Heart left ventricle (tissue), 16 donors: ENCODE results near the gene WWOX. TPM values are rescaled to one million over a fixed set of nuclear protein-coding genes. Genes with fewer than 3 reads are reported as not detected.

Source experiments
- ATAC-seq, 4 donors: fragments of 200-7000 bp; cut with Tn5 transposase; one replicate each; pipeline ENCODE4 v1.9.1; 2020 to 2022; ENCODE audit warnings: moderate library complexity in 4 of 4, mild to moderate bottlenecking in 3 of 4, moderate number of reproducible peaks in 1 of 4
- DNase-seq, 5 donors: peaks; one replicate each; pipeline ENCODE4 v3.0.0-alpha.2; 2020
- H3K27ac ChIP-seq, 12 donors: fragments of 200-600 bp; sonication (generic) in 4 of 12; one replicate each; pipeline versions ENCODE4 v1.5.0 to v1.8.0; 2016 to 2022; ENCODE audit warnings: mild to moderate bottlenecking in 2 of 12
- H3K27me3 ChIP-seq, 9 donors: fragments of 200-600 bp; sonication (generic) in 2 of 9; one replicate each; pipeline versions ENCODE4 v1.5.1 to v1.8.0; 2016 to 2022; ENCODE audit warnings: mild to moderate bottlenecking in 3 of 9
- H3K36me3 ChIP-seq, 9 donors: fragments of 200-600 bp; sonication (generic) in 2 of 9; one replicate each; pipeline versions ENCODE4 v1.5.0 to v1.8.0; 2018 to 2022; ENCODE audit warnings: mild to moderate bottlenecking in 2 of 9
- H3K4me1 ChIP-seq, 12 donors: fragments of 200-600 bp; sonication (generic) in 4 of 12; one replicate each; pipeline versions ENCODE4 v1.5.0 to v1.8.0; 2016 to 2022; ENCODE audit warnings: mild to moderate bottlenecking in 3 of 12
- H3K4me3 ChIP-seq, 12 donors: fragments of 200-600 bp; sonication (generic) in 4 of 12; one replicate each; pipeline versions ENCODE4 v1.5.0 to v1.8.0; 2017 to 2022; ENCODE audit warnings: mild to moderate bottlenecking in 9 of 12, moderate library complexity in 4 of 12
- H3K9me3 ChIP-seq, 12 donors: fragments of 200-600 bp; sonication (generic) in 4 of 12; one replicate each; pipeline versions ENCODE4 v1.5.0 to v1.8.0; 2016 to 2022; ENCODE audit warnings: mild to moderate bottlenecking in 1 of 12
- CTCF ChIP-seq, 12 donors: fragments of 200-600 bp; sonication (generic) in 4 of 12; IDR thresholded peaks; one replicate each; pipeline versions ENCODE4 v1.5.0 to v1.8.0; 2018 to 2022; ENCODE audit warnings: antibody characterized with exemption in 12 of 12, mild to moderate bottlenecking in 5 of 12
- POLR2A ChIP-seq, 2 donors: fragments of 450-650 bp; IDR thresholded peaks; one replicate each; pipeline ENCODE4 v1.6.1; 2017; ENCODE audit warnings: antibody characterized with exemption in 2 of 2, mild to moderate bottlenecking in 2 of 2, moderate library complexity in 2 of 2
- WGBS, 4 donors: extraction: QIAGEN DNeasy Blood & Tissue Kit in 2 of 4; methylation state at CpG; one replicate each; pipeline versions ENCODE4 v1.1.5 to v1.1.7; 2013 to 2018; 5-methylcytosine and 5-hydroxymethylcytosine counted together
- intact Hi-C, 10 donors: fragments of 100-400 bp; cut with DNase I; formaldehyde crosslinking; loops; one replicate each; pipeline versions ENCODE4 v1.11.1 to v1.14.2; 2022
- polyA plus RNA-seq, 2 donors: library from polyadenylated mRNA; stranded (reverse); fragments of 200-250 nt; gene quantifications; one replicate each; pipeline ENCODE4 v1.2.3, GENCODE V29; 2013
- total RNA-seq, 9 donors: library from RNA; depleted of rRNA in 2 of 9; stranded (reverse); fragments of >200 nt in 2 of 9; fragmentation: NEBNext Ultra II Directional in 3 of 9; extraction: Animal tissue kit (Norgen Biotek cat#: 25700) in 3 of 9; gene quantifications; one replicate each; pipeline versions ENCODE4 v1.1.0 to v1.2.4, GENCODE V29; 2016 to 2023
- donor health status: ischemic (EF 13 %, LVEDD 7.1; RV severe dilation, severe dysfunction).
- donor health status: healthy with polysubstance abuse.
- donor health status: DM: no; HTN: yes; CAD: no.
- donor health status: DM: no; HTN: no; CAD: no.
- donor health status: ischemic (EF 25% LVEDD 6.9; RV normal size, moderate dysfunction).
- donor health status: ischemic (EF 25% LVEDD 5.7; RV mildly dilated, moderate dysfunction).
- donor health status: healthy.
- donor health status: DM: yes; HTN: yes; CAD: no.
- donor health status: ischemic (EF 35%, LVEDD 5.7; RV mildly dilated, moderate dysfunction).
- donor health status: nonischemic (EF 11% LVEDD 7.7; RV severe dilation, severe dysfunction).
- donor health status: DM: yes; HTN: yes; CAD: no.
- donor health status: PGD.
- donor health status: ischemic (EF 29% LVEDD 5.4; RV normal size, mild dysfunction).
- donor health status: nonischemic (EF 23%, LVEDD 6.1; RV moderate dilation, normal function).

The WWOX gene
- total and polyA plus RNA-seq, 11 donors = 4.3 to 18.3 (median 9.1) TPM

DNA sequence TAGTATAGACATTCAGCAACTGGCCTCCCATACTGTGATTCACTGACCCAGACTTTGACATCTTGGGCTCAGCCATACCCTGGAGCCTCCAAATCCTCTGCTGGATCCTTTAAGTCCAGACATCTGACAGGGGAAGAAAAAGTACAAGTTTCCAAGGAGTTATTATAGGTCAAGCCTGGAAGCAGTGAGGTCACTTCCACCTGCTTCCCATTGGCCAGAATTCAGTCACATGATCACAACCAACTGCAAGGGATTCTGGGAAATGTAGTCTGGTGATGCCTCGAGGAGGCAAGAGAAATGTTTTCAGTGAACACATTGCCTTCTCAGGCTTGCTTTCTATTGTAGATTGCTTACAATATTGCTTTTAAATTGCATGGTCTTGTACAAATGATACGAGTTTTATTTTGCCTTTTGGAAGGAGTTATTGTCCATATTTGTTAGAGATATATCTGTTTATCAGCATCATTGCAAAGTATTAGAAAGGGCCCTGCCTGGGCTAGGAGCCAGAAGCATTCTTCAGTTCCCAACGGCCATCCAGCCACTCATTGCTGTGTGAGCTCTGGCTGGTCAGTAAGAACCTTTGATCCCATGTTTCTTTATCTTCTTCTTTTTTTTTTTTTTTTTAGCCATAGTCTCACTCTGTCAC, 696.9 kb downstream of the WWOX start:
- WGBS, 4 donors = 43 to 58% (median 53%) methylated on average over 3 of the region's 3 CpGs
- DNase-seq (peak in 4 of 5 donors; percentile 52 to 63 (median 58)), ATAC-seq (peak; percentile 63 to 91 (median 80))
- Histone ChIP-seq H3K9me3 (no peaks in the 10 kb centered on the region), H3K27me3 (no peaks in the 10 kb centered on the region), H3K4me3 (no peak overlapping the region), H3K27ac (peak overlapping the region in 1 of 12 donors; percentile 11), H3K36me3 (no peaks in the 10 kb centered on the region), H3K4me1 (peaks cover 0 to 8% (median 0%) of the 10 kb centered on the region in 12 donors)
- TF ChIP-seq POLR2A (IDR thresholded peaks at IDR 0.05) (no peak), CTCF (IDR thresholded peaks at IDR 0.05) (no peak)
- intact Hi-C loops = no loop called here

DNA sequence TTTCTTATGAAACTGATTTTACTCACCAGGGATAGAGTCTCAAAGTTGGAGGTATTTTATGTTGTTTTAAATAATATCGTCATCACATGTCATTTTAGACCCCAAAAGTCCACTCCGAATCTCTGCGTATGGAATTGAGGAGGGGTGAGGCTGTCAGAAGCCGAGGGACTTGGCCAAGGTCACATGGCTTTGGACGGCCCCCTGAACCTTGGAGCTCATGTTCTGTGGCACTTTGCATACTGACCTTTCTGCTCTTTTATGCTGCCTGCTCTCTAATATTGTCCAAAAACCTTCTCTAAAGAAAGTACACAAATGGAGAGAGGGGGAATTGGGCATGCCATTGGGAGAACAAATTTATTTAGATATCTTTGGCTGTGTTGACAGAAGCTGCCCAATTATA, 700.0 kb downstream of the WWOX start:
- intact Hi-C loops = no loop called here
- TF ChIP-seq POLR2A (IDR thresholded peaks at IDR 0.05) = no peak
- no peak for TF ChIP-seq CTCF (IDR thresholded peaks at IDR 0.05)
- no peaks in the 10 kb centered on the region for H3K27me3 ChIP-seq
- DNase-seq (no peak), ATAC-seq (no peak)
- no peaks in the 10 kb centered on the region for H3K36me3 ChIP-seq
- no peak overlapping the region for H3K4me3 ChIP-seq
- 74 to 97% (median 75%) methylated on average over 5 of the region's 5 CpGs for WGBS, 4 donors
- H3K27ac ChIP-seq = no peak overlapping the region
- H3K4me1 ChIP-seq = peaks cover 0 to 8% (median 0%) of the 10 kb centered on the region in 12 donors
- no peaks in the 10 kb centered on the region for H3K9me3 ChIP-seq

- intact Hi-C loops = no loop called here
- peaks cover 0 to 7% (median 0%) of the 10 kb centered on the region in 12 donors for H3K4me1 ChIP-seq
- ATAC-seq (no peak), DNase-seq (no peak)
- H3K9me3 ChIP-seq = no peaks in the 10 kb centered on the region
- no peak overlapping the region for H3K4me3 ChIP-seq
- H3K27ac ChIP-seq = no peak overlapping the region
- no peak for TF ChIP-seq POLR2A (IDR thresholded peaks at IDR 0.05)
- peak in 1 of 12 donors; percentile 15 for TF ChIP-seq CTCF (IDR thresholded peaks at IDR 0.05)
- 78 to 93% (median 87%) methylated on average over 3 of the region's 3 CpGs for WGBS, 4 donors
- H3K36me3 ChIP-seq = no peaks in the 10 kb centered on the region
- H3K27me3 ChIP-seq = no peaks in the 10 kb centered on the region
Observed at GRCh38 chr16:78800523-78800922, 701.1 kb downstream of the WWOX start.

DNA sequence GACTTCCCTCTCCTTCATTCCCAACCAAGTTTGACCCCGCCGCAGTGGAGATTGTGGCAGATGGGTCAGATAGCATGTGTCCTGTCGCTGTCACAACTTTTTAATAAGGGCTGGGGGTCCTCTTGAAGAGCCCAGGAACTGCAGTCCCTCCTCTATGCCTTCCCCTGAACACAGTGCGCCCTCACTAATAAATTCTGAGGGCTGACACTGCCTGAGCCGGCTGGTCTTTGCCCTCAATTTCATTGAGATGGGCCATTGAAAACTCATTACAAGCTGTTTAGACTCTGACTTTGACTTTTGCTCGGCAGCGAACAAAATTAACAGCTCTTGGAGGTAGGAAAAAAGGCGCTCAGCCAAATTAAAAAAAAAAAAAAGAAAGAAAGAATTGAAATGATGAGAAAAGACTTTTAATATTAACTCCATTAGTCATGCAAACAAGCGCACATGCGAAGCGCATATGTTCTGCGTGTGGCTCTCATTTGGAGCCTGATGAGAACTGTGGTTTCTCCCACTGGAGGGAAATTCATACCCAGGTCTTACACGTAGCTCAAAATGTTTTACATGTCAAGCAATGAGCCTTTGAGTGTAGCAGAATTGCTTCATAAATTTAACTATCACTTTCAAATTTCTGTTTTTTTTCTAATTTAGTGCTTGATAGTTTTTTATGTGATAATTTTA, 704.7 kb downstream of the WWOX start:
- WGBS, 4 donors = 94 to 97% (median 96%) methylated on average over 13 of the region's 13 CpGs
- intact Hi-C loops = no loop called here

More for the DNA sequence above, 704.7 kb downstream of the WWOX start:
- Histone ChIP-seq H3K9me3 (peaks cover 0 to 9% (median 0%) of the 10 kb centered on the region in 12 donors), H3K4me3 (no peak overlapping the region), H3K4me1 (no peaks in the 10 kb centered on the region), H3K27me3 (no peaks in the 10 kb centered on the region), H3K36me3 (no peaks in the 10 kb centered on the region), H3K27ac (no peak overlapping the region)
- TF ChIP-seq CTCF (IDR thresholded peaks at IDR 0.05) (no peak), POLR2A (IDR thresholded peaks at IDR 0.05) (no peak)
- ATAC-seq = no peak
- no peak for DNase-seq
